C4-2B (cell line): ENCODE data around the gene ATP5MG.

Source experiments
- H3K27ac ChIP-seq: fragments of 450-650 bp; 2 replicates; pipeline ENCODE4 v1.5.1; 2017
- CTCF ChIP-seq: fragments of 450-650 bp; conservative IDR thresholded peaks from 2 replicates; pipeline ENCODE4 v1.5.1; 2017; ENCODE audit warnings: mild to moderate bottlenecking
- ZFX ChIP-seq: fragments of 450-650 bp; IDR thresholded peaks from 2 replicates; pipeline ENCODE4 v1.6.1; 2017

The ATP5MG gene

GRCh38 chr11:118418766-118419165 lies 17.4 kb downstream of the ATP5MG start:
- TF ChIP-seq ZFX (no peak), CTCF (no peak)
- H3K27ac ChIP-seq, result no peak overlapping the region

- H3K27ac ChIP-seq, result no peak overlapping the region
- TF ChIP-seq ZFX (no peak), CTCF (no peak)
These were observed 26.3 kb downstream of the ATP5MG start for GRCh38 chr11:118427707-118428106.

- H3K27ac ChIP-seq, result no peak overlapping the region
- TF ChIP-seq ZFX, result no peak
These were observed 29.6 kb downstream of the ATP5MG start for GRCh38 chr11:118430956-118431355.

GRCh38 chr11:118434123-118434552 lies 32.7 kb downstream of the ATP5MG start:
- no peak overlapping the region for H3K27ac ChIP-seq
- TF ChIP-seq CTCF, result no peak
- TF ChIP-seq ZFX, result no peak

GRCh38 chr11:118434553-118435289 lies 33.3 kb downstream of the ATP5MG start:
- H3K27ac ChIP-seq, result peak overlapping the region; percentile 94
- no peak for TF ChIP-seq CTCF
- peak; percentile 2; the same call in 1 of the 2 replicates for TF ChIP-seq ZFX

GRCh38 chr11:118435290-118435892 lies 34.0 kb downstream of the ATP5MG start:
- peak overlapping the region; percentile 94 for H3K27ac ChIP-seq
- no peak for TF ChIP-seq ZFX
- no peak for TF ChIP-seq CTCF

GRCh38 chr11:118435893-118436624 lies 34.7 kb downstream of the ATP5MG start, which contains the start of gene KMT2A:
Gene KMT2A (plus strand): TSS chr11:118436492. CDS start chr11:118436513, 21 bp downstream.
- peak within 1 kb of the TSS; percentile 94 for H3K27ac ChIP-seq
- TF ChIP-seq ZFX (no peak; the same call in none of the 2 replicates), CTCF (no peak)
